ENCODE results near the gene TOGARAM1.

- TF ChIP-seq, protein P1, sequence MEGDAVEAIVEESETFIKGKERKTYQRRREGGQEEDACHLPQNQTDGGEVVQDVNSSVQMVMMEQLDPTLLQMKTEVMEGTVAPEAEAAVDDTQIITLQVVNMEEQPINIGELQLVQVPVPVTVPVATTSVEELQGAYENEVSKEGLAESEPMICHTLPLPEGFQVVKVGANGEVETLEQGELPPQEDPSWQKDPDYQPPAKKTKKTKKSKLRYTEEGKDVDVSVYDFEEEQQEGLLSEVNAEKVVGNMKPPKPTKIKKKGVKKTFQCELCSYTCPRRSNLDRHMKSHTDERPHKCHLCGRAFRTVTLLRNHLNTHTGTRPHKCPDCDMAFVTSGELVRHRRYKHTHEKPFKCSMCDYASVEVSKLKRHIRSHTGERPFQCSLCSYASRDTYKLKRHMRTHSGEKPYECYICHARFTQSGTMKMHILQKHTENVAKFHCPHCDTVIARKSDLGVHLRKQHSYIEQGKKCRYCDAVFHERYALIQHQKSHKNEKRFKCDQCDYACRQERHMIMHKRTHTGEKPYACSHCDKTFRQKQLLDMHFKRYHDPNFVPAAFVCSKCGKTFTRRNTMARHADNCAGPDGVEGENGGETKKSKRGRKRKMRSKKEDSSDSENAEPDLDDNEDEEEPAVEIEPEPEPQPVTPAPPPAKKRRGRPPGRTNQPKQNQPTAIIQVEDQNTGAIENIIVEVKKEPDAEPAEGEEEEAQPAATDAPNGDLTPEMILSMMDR (IDR thresholded peaks at IDR 0.05; ENCODE audit: insufficient read depth, low read depth, low read length): no peak
- no peak for TF ChIP-seq EZH2 (IDR thresholded peaks at IDR 0.05; ENCODE audit: insufficient read depth, low read length)
Measured at GRCh38 chr14:44981198-44981597, 19.2 kb downstream of the TOGARAM1 start.

Measured in astrocyte (in vitro differentiated cells and primary cell).